GM20431 (cell line): ENCODE measurements around the gene PROZ.
"Not testable (repeated sequence)": the region's sequence is repeated elsewhere in the genome, so short reads cannot be mapped to it uniquely, and the experiment has no call there.

ENCODE experiments used
- in situ Hi-C: fragments of 300-500 bp; cut with MseI, MboI; formaldehyde crosslinking; loops from one replicate; pipeline ENCODE4 v1.15.0; 2020; ENCODE audit warnings: low sequenced_read_pairs; ENCODE audit not compliant: unreplicated experiment

PROZ gene

GRCh38 chr13:113152984-113153809 is 5.3 kb upstream of the PROZ start:
- in situ Hi-C loops = no loop called here

- in situ Hi-C loops = no loop called here
These were observed 4.4 kb upstream of the PROZ start for GRCh38 chr13:113153810-113154748.

DNA sequence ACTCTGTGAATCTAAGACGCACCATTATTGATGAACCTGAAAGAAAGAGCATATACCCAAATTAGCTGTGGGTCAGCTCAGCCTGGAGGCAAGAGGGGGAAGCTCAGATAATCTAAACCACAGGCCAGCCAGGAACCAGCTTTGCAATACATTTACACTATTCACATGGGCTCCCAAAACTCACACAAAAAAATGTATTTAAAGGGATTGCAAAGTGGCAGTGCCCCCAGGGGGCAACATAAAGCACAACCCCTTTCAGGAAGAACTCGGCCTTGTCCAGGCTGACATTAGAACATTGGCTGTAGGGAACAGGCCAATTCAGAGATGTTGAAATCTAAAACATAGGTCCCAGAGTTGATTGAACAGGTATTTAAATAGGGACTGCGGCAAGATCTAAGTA is 3.2 kb upstream of the PROZ start:
- in situ Hi-C loops = no loop called here

- in situ Hi-C loops = no loop called here
These were observed 2.3 kb upstream of the PROZ start for GRCh38 chr13:113155982-113156655.

GRCh38 chr13:113157206-113157928 is 1.1 kb upstream of the PROZ start:
- in situ Hi-C loops = no loop called here

- in situ Hi-C loops = no loop called here
These were observed 498 bp downstream of the PROZ start for GRCh38 chr13:113158946-113159345.

- in situ Hi-C loops = no loop called here
These were observed 1.3 kb downstream of the PROZ start for GRCh38 chr13:113159701-113160100.

DNA sequence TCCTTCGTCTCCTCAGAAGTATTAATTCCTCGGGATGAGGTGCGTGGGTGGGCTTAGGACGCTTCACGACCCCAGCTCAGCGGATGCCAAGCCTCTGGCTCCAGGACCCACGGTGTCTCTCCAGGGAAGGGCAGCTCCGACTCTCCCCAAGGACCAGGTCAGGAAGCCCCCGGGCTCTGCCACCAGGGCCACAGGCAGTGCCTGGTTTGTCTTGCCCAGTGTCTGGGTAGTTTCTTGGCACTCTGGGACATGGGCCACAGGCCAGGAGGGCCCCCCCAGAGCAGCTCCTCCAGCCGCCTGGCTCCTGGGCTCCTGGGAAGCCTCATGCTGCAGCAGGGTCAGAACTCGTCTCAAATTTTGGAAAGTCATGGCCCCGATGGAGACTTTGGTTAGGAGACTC is 2.5 kb downstream of the PROZ start:
- in situ Hi-C loops = no loop called here

GRCh38 chr13:113161433-113161832 is 3.0 kb downstream of the PROZ start:
- in situ Hi-C loops = no loop called here

DNA sequence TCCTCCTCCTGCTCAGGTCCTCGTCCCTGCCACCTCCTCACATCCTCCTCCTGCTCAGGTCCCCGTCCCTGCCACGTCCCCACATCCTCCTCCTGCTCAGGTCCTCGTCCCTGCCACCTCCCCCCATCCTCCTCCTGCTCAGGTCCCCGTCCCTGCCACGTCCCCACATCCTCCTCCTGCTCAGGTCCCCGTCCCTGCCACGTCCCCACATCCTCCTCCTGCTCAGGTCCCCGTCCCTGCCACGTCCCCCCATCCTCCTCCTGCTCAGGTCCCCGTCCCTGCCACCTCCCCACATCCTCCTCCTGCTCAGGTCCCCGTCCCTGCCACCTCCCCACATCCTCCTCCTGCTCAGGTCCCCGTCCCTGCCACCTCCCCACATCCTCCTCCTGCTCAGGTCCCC is 3.5 kb downstream of the PROZ start:
- in situ Hi-C loops = not testable (repeated sequence)

DNA sequence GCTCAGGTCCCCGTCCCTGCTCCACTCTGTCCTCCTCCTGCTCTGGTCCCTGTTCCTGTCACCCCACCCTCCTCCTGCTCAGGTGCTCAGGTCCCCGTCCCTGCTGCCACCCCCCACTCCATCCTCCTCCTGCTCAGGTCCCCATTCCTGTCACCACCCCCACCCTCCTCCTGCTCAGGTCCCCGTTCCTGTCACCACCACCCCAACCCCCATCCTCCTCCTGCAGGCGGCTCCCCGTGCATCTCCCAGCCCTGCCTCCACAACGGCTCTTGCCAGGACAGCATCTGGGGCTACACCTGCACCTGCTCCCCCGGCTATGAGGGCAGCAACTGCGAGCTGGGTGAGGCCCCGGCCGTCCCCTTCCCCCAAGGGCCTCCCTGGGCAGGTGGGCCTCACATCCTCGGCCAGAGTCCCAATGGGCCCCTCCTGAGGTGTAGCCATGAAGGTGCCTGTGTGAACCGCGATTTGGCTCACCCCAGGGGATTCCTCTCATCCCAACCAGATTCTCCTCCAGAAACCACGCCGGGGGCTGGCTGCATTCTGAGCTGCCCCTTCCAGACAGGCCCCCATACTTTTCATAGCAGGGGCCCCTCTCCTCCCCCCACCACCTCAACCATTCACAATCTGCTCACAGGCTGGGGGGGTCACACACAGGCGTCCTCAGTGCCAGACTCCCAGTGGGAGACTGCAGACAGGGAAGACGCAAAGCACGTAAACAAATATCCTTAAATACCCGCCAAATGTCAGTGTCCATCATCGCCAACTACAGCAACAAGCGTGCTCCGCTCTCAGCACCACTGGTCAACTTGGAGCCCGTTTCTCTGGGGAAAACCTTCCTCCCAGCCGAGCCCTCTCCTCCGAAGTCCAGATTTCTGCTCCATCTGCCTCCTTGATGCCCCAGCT is 4.6 kb downstream of the PROZ start:
- in situ Hi-C loops = no loop called here

GRCh38 chr13:113164492-113164891 is 6.0 kb downstream of the PROZ start:
- in situ Hi-C loops = no loop called here

DNA sequence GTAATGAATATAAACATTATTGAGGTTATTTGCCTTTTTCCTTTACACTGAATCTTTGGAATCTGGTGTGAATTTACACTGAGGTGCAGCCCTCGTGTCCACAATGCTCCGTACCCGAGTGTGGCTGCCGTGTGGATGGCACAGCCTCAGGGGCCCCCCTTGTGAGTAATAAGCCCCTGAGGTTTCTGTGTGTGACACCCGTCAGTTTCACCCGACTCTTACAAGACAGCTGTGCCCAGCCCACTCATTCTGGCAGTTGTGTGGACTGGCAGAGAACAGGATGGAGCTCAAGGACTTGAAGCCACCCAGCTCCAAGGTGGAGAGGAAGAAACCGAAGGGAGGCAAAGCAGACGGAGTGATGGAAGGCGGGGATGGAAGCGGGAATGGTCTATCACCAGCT is 7.8 kb downstream of the PROZ start:
- in situ Hi-C loops = no loop called here

DNA sequence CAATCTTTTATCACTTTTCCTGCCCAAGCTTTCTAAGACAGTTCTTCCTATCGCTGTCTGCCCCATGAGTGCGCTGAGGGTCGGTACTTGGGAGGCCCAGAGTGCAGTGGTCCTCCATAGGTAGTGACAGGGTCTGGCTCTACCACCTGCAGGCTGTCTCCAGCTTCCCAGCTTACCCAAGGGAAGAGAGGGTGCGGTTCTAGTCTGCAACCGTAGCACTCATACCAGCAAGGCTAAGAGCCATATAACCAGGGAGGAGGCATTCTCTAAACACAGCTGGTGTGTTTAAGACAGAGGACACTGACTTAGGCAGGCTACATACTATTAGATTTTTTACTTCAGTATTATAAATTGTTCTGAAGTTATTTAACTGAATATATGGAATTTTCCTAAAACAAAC is 8.2 kb downstream of the PROZ start:
- in situ Hi-C loops = no loop called here

- in situ Hi-C loops = no loop called here
These were observed 8.7 kb downstream of the PROZ start for GRCh38 chr13:113167155-113167554.

- in situ Hi-C loops = no loop called here
These were observed 9.1 kb downstream of the PROZ start for GRCh38 chr13:113167575-113167974.

DNA sequence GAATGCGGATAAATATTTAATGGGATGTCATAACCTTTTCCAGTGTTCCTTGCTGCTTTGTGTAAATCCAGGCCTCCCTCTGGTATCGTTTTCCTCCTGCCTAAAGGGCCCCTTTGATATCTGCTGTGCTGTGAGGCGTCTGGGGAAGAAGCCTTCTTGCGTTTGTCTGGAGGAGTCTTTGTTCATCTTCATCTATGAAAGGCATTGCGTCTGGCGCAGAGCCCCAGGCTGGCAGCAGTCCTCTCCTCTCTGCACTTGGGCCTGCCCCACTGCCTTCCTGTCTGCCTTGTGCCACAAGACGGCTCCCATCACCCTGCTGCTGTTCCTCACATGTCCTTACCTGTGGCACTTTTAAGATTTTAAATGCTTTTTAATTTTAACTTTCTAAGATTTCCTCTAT is 9.8 kb downstream of the PROZ start:
- in situ Hi-C loops = no loop called here

GRCh38 chr13:113169277-113170272 is 11.1 kb downstream of the PROZ start:
- in situ Hi-C loops = no loop called here
